ENCODE measurements around the gene MTA2. TPM values are rescaled to one million over a fixed set of nuclear protein-coding genes. Genes with fewer than 3 reads are reported as not detected.

Gene MTA2
- total and polyA plus RNA-seq, 2 donors (not counting 1 experiment from before 2014, with no cell fraction given) = 37.2 to 139 TPM

- H3K4me3 ChIP-seq (ENCODE audit: control extremely low read depth in 1 of 5, extremely low read depth in 1 of 5, insufficient read depth in 1 of 5, low read depth in 2 of 5, low read length in 4 of 5) = no peak overlapping the region
- no peak for DNase-seq
- H3K4me1 Mint-ChIP-seq = peaks cover 3% of the 10 kb centered on the region
- H3K4me2 ChIP-seq (replicated peaks; ENCODE audit: low read depth, low read length, poor library complexity, severe bottlenecking) = no peak overlapping the region
- no peak for ATAC-seq (ENCODE audit: low read depth)
- ChIA-PET CTCF (interaction anchor here (1.0 kb wide), 1 partner anchor 10 kb away, joined by 4 read pairs; the partner anchor contains the start of gene TUT1), POLR2A (no interaction called here)
- H3K9me3 Mint-ChIP-seq (ENCODE audit: insufficient read depth) = no peaks in the 10 kb centered on the region
- no peak overlapping the region for H2AFZ ChIP-seq (ENCODE audit: insufficient read depth, low read depth, low read length, poor library complexity, severe bottlenecking)
- H3K27me3 ChIP-seq (replicated peaks in 1 of 4; ENCODE audit: control extremely low read depth in 1 of 4, control insufficient read depth in 3 of 4, insufficient read depth in 4 of 4, low read length in 3 of 4) = no peaks in the 10 kb centered on the region
- WGBS (ENCODE audit: insufficient coverage) = over 99% methylated on average over 9 of the region's 18 CpGs
- H3K4me1 ChIP-seq (ENCODE audit: control insufficient read depth in 2 of 2, insufficient read depth in 2 of 2, low read length in 2 of 2) = no peaks in the 10 kb centered on the region
- H3K9me3 ChIP-seq (ENCODE audit: control extremely low read depth in 1 of 3, control insufficient read depth in 2 of 3, insufficient read depth in 1 of 3, low read length in 2 of 3) = no peaks in the 10 kb centered on the region
- TF ChIP-seq CTCF (IDR thresholded peaks at IDR 0.05) (no peak), EZH2 (IDR thresholded peaks at IDR 0.05; ENCODE audit: borderline replicate concordance, insufficient read depth, low read depth, low read length, poor library complexity, severe bottlenecking) (no peak)
- no peak overlapping the region for H3K4me3 Mint-ChIP-seq
- peaks cover 37% of the 10 kb centered on the region for H3K79me2 ChIP-seq (ENCODE audit: control insufficient read depth, insufficient read depth, low read length)
- H3K9ac ChIP-seq (ENCODE audit: low read length) = no peak overlapping the region
- no peak overlapping the region for H3K27ac ChIP-seq (ENCODE audit: low read length in 2 of 2)
- H3K36me3 ChIP-seq (replicated peaks in 1 of 2; ENCODE audit: control extremely low read depth in 1 of 2, control insufficient read depth in 1 of 2, extremely low read depth in 1 of 2, insufficient read depth in 2 of 2, low read length in 1 of 2) = peaks cover 1 to 51% of the 10 kb centered on the region in 2 experiments
- intact Hi-C loops (cut with micrococcal nuclease) = no loop called here
- peaks cover 8% of the 10 kb centered on the region for H4K20me1 ChIP-seq (ENCODE audit: control insufficient read depth, insufficient read depth, low read length, poor library complexity, severe bottlenecking)
- H3K27ac Mint-ChIP-seq = no peak overlapping the region
- no peaks in the 10 kb centered on the region for H3K27me3 Mint-ChIP-seq
These were observed 20.5 kb downstream of the MTA2 start for GRCh38 chr11:62580959-62581715.

GRCh38 chr11:62579252-62579651 is 22.4 kb downstream of the MTA2 start:
- Histone ChIP-seq H3K9ac (ENCODE audit: low read length) (no peak overlapping the region), H3K4me3 (ENCODE audit: control extremely low read depth in 1 of 5, extremely low read depth in 1 of 5, insufficient read depth in 1 of 5, low read depth in 2 of 5, low read length in 4 of 5) (no peak overlapping the region), H3K4me2 (replicated peaks; ENCODE audit: low read depth, low read length, poor library complexity, severe bottlenecking) (no peak overlapping the region), H3K9me3 (ENCODE audit: control extremely low read depth in 1 of 3, control insufficient read depth in 2 of 3, insufficient read depth in 1 of 3, low read length in 2 of 3) (no peaks in the 10 kb centered on the region), H3K27ac (ENCODE audit: low read length in 2 of 2) (no peak overlapping the region), H3K79me2 (ENCODE audit: control insufficient read depth, insufficient read depth, low read length) (peaks cover 21% of the 10 kb centered on the region), H3K27me3 (replicated peaks in 1 of 4; ENCODE audit: control extremely low read depth in 1 of 4, control insufficient read depth in 3 of 4, insufficient read depth in 4 of 4, low read length in 3 of 4) (no peaks in the 10 kb centered on the region), H3K4me1 (ENCODE audit: control insufficient read depth in 2 of 2, insufficient read depth in 2 of 2, low read length in 2 of 2) (peaks cover 5 to 11% of the 10 kb centered on the region in 2 donors), H3K36me3 (replicated peaks in 1 of 2; ENCODE audit: control extremely low read depth in 1 of 2, control insufficient read depth in 1 of 2, extremely low read depth in 1 of 2, insufficient read depth in 2 of 2, low read length in 1 of 2) (peaks cover 1 to 46% of the 10 kb centered on the region in 2 experiments), H4K20me1 (ENCODE audit: control insufficient read depth, insufficient read depth, low read length, poor library complexity, severe bottlenecking) (no peaks in the 10 kb centered on the region), H2AFZ (ENCODE audit: insufficient read depth, low read depth, low read length, poor library complexity, severe bottlenecking) (no peak overlapping the region)
- ChIA-PET POLR2A (no interaction called here), CTCF (interaction anchor here (0.5 to 2.8 kb wide), 2 partner anchors 12 to 14 kb away, joined by 4 to 10 read pairs; partner anchors contain the start of gene TUT1)
- intact Hi-C loops (cut with micrococcal nuclease) = no loop called here
- ATAC-seq (ENCODE audit: low read depth) (no peak), DNase-seq (no peak)
- no peaks in the 10 kb centered on the region for H3K27me3 Mint-ChIP-seq
- peaks cover 9% of the 10 kb centered on the region for H3K4me1 Mint-ChIP-seq
- no CpG with 5 or more reads among the region's 2 CpGs for WGBS (ENCODE audit: insufficient coverage)
- H3K4me3 Mint-ChIP-seq = no peak overlapping the region
- H3K9me3 Mint-ChIP-seq (ENCODE audit: insufficient read depth) = no peaks in the 10 kb centered on the region
- no peak overlapping the region for H3K27ac Mint-ChIP-seq
- no peak for TF ChIP-seq CTCF (IDR thresholded peaks at IDR 0.05)
- TF ChIP-seq EZH2 (IDR thresholded peaks at IDR 0.05; ENCODE audit: borderline replicate concordance, insufficient read depth, low read depth, low read length, poor library complexity, severe bottlenecking) = no peak

All from B cell (primary cell).